Measurements from ENCODE around the gene VTI1B. TPM values are rescaled to one million over a fixed set of nuclear protein-coding genes. Genes with fewer than 3 reads are reported as not detected.

VTI1B gene
- total and polyA plus RNA-seq, 10 of the 15 experiments (the other 5 are each of a cell fraction or from before 2014, with no cell fraction given): 15.0 to 117 (median 50.5) TPM

GRCh38 chr14:67618617-67619063 lies 55.8 kb downstream of the VTI1B start (continued):
- no peak for TF ChIP-seq USF1 (IDR thresholded peaks at IDR 0.05; ENCODE audit: borderline replicate concordance, extremely low read length, insufficient read depth, low read depth, low read length)
- no peak for TF ChIP-seq BCL3 (IDR thresholded peaks at IDR 0.05; ENCODE audit: borderline replicate concordance, insufficient read depth, low read depth, low read length, poor library complexity, severe bottlenecking)
- TF ChIP-seq PKNOX1 (IDR thresholded peaks at IDR 0.05): no peak
- TF ChIP-seq FOXM1 (IDR thresholded peaks at IDR 0.05; ENCODE audit: low read depth, low read length): 0 out of 2 replicates have a peak, but pooled peaks have one; percentile 29
- TF ChIP-seq FOXK2 (IDR thresholded peaks at IDR 0.05): no peak
- no peak for TF ChIP-seq DPF2 (IDR thresholded peaks at IDR 0.05)
- no peak for TF ChIP-seq RELB (IDR thresholded peaks at IDR 0.05; ENCODE audit: low read depth)
- TF ChIP-seq SIX5 (IDR thresholded peaks at IDR 0.05; ENCODE audit: low read depth, low read length, severe bottlenecking): no peak
- TF ChIP-seq CTCF (IDR thresholded peaks at IDR 0.05 in 2 of 3, conservative IDR thresholded peaks at IDR 0.05 in 1 of 3; ENCODE audit: control insufficient read depth in 2 of 3, extremely low read depth in 1 of 3, insufficient read depth in 1 of 3, low read depth in 3 of 3, low read length in 3 of 3): peak; percentile 46 to 69 (median 63); a peak in 5 of 6 replicates
- TF ChIP-seq CREM (IDR thresholded peaks at IDR 0.05; ENCODE audit: low read depth): no peak
- TF ChIP-seq BRCA1 (IDR thresholded peaks at IDR 0.05; ENCODE audit: low read depth, low read length): no peak
- TF ChIP-seq SMC3 (IDR thresholded peaks at IDR 0.05; ENCODE audit: borderline replicate concordance, low read length): peak; percentile 84
- 0 out of 2 replicates have a peak, but pooled peaks have one; percentile 24 for TF ChIP-seq YY1 (IDR thresholded peaks at IDR 0.05; ENCODE audit: low read depth, low read length)
- no peak for TF ChIP-seq RB1 (IDR thresholded peaks at IDR 0.05; ENCODE audit: borderline replicate concordance)

All from GM12878 (cell line).